ENCODE measurements around the gene ICAM1. TPM values are rescaled to one million over a fixed set of nuclear protein-coding genes. Genes with fewer than 3 reads are reported as not detected.
"Not testable (repeated sequence)": the region's sequence is repeated elsewhere in the genome, so short reads cannot be mapped to it uniquely, and the experiment has no call there.

ICAM1 gene
- total RNA-seq, 1 experiment from 2014 or later: 17.2 TPM

GRCh38 chr19:10231612-10232228 is 39.2 kb upstream of the ICAM1 start:
- peaks cover 17% of the 10 kb centered on the region for H3K4me1 ChIP-seq (replicated peaks)
- H3K4me3 ChIP-seq: peak overlapping the region; percentile 72
- no peaks in the 10 kb centered on the region for H3K36me3 ChIP-seq
- H3K27ac ChIP-seq: no peak overlapping the region
- no peak for DNase-seq (ENCODE audit: low read depth in 1 of 2, low spot score in 2 of 2)
- no peaks in the 10 kb centered on the region for H3K9me3 ChIP-seq (replicated peaks)
- H3K27me3 ChIP-seq (replicated peaks): no peaks in the 10 kb centered on the region

DNA sequence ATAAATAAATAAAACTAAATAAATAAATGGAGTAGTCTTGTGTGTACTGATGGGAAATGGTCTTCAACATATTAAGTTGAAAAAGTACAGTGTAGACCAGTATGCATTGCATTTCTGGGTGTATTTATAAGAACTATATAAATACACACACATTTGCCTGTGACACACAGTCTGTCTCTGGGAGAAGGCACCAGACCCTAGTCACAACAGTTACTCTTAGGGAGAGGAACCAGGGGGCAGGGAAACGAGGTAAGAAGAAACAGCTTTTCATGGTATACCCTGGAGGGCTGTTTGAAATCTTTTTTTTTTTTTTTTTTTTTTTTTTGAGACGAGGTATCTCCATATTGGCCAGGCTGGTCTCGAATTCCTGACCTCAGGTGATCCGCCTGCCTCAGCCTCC is 37.0 kb upstream of the ICAM1 start:
- Histone ChIP-seq H3K4me1 (replicated peaks) (peaks cover 11% of the 10 kb centered on the region), H3K27me3 (replicated peaks) (no peaks in the 10 kb centered on the region), H3K27ac (no peak overlapping the region), H3K9me3 (replicated peaks) (no peaks in the 10 kb centered on the region), H3K4me3 (no peak overlapping the region), H3K36me3 (no peaks in the 10 kb centered on the region)
- DNase-seq (ENCODE audit: low read depth in 1 of 2, low spot score in 2 of 2): no peak

DNA sequence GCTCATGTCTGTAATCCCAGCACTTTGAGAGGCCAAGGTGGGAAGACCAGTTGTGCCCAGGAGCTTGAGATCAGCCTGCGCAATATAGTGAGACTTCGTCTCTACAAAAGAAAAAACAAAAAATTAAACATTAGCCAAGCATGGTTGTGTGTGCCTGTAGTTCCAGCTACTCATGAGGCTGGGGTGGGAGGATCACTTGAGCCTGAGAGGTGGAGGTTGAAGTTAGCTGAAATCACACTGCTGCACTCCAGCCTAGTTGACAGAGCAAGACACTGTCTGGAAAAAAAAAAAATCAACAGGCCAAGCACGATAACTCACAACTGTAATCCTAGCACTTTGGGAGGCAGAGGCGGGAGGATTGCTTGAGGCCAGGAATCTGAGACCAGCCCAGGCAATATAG is 35.9 kb upstream of the ICAM1 start:
- Histone ChIP-seq H3K36me3 (no peaks in the 10 kb centered on the region), H3K4me1 (replicated peaks) (peaks cover 8% of the 10 kb centered on the region), H3K9me3 (replicated peaks) (no peaks in the 10 kb centered on the region), H3K27me3 (replicated peaks) (no peaks in the 10 kb centered on the region), H3K27ac (no peak overlapping the region), H3K4me3 (no peak overlapping the region)
- no peak for DNase-seq (ENCODE audit: low read depth in 1 of 2, low spot score in 2 of 2)

DNA sequence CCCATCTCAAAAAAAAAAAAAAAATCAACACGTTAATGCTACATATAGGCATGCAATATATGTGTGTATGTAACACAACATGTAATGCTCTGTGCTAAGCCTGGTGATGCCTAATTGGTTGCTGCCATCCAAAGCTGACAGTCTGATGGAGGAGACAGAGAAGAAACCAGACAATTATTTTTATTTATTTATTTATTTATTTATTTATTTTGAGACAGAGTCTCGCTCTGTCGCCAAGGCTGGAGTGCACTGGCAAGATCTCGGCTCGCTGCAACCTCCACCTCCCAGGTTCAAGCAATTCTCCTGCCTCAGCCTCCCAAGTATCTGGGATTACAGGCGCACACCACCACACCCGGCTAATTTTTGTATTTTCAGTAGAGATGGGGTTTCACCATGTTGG is 35.5 kb upstream of the ICAM1 start:
- not testable (repeated sequence) for H3K4me3 ChIP-seq; H3K4me1 ChIP-seq (replicated peaks); H3K27me3 ChIP-seq (replicated peaks); H3K36me3 ChIP-seq; H3K27ac ChIP-seq; H3K9me3 ChIP-seq (replicated peaks); DNase-seq (ENCODE audit: low read depth in 1 of 2, low spot score in 2 of 2)

DNA sequence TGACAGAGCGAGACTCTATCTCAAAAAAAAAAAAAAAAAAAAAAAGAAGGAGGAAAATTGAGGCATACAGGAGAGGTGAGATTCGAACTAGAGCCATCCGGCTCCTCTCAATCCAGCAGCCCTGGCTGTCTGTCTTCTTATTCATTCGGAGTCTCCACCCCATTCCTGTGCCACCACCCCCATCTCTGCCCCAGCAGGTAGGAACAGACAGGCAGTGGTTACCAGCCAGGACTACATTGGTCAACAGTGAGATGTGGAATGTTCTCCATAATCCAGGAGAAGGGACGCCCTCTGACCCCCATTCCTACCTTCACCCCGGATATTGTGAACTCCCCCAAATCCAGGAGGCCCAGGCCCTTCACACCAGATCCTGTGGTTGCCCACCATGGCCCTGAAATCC is 33.2 kb upstream of the ICAM1 start:
- no peak for DNase-seq (ENCODE audit: low read depth in 1 of 2, low spot score in 2 of 2)
- H3K9me3 ChIP-seq (replicated peaks): no peaks in the 10 kb centered on the region
- peaks cover 2% of the 10 kb centered on the region for H3K4me1 ChIP-seq (replicated peaks)
- H3K27me3 ChIP-seq (replicated peaks): no peaks in the 10 kb centered on the region
- H3K36me3 ChIP-seq: no peaks in the 10 kb centered on the region
- H3K27ac ChIP-seq: no peak overlapping the region
- H3K4me3 ChIP-seq: no peak overlapping the region

GRCh38 chr19:10238172-10238783 is 32.6 kb upstream of the ICAM1 start:
- Histone ChIP-seq H3K36me3 (no peaks in the 10 kb centered on the region), H3K27me3 (replicated peaks) (no peaks in the 10 kb centered on the region), H3K4me1 (replicated peaks) (peaks cover 4% of the 10 kb centered on the region), H3K9me3 (replicated peaks) (no peaks in the 10 kb centered on the region), H3K27ac (no peak overlapping the region), H3K4me3 (no peak overlapping the region)
- DNase-seq (ENCODE audit: low read depth in 1 of 2, low spot score in 2 of 2): no peak

DNA sequence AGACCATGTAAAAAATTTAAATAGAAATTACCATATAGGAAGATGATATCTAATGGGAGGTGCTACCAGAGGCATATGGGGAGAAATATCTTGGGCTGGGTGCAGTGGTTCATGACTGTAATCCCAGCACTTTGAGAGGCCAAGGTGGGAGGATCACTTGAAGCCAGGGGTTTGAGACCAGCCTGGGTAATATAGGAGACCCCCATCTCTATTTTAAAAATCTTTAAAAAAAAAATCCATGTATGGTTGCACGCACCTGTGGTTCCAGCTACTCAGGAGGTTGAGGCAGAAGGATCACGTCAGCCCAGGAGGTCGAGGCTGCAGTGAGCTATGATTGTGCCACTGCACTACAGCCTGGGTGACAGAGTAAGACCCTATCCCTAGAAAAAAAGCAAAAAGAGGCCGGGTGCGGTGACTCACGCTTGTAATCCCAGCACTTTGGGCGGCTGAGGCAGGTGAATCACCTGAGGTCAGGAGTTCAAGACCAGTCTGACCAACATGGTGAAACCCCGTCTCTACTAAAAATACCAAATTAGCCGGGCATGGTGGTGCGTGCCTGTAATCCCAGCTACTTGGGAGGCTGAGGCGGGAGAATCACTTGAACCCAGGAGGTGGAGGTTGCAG is 29.0 kb upstream of the ICAM1 start:
- H3K4me3 ChIP-seq; H3K36me3 ChIP-seq; H3K27ac ChIP-seq; DNase-seq (ENCODE audit: low read depth in 1 of 2, low spot score in 2 of 2); H3K9me3 ChIP-seq (replicated peaks); H3K27me3 ChIP-seq (replicated peaks): not testable (repeated sequence)
- peaks cover 12% of the 10 kb centered on the region for H3K4me1 ChIP-seq (replicated peaks)

GRCh38 chr19:10243606-10244005 is 27.3 kb upstream of the ICAM1 start:
- Histone ChIP-seq H3K27me3 (replicated peaks) (no peaks in the 10 kb centered on the region), H3K27ac (no peak overlapping the region), H3K4me3 (no peak overlapping the region), H3K9me3 (replicated peaks) (no peaks in the 10 kb centered on the region), H3K36me3 (no peaks in the 10 kb centered on the region), H3K4me1 (replicated peaks) (peaks cover 12% of the 10 kb centered on the region)
- no peak for DNase-seq (ENCODE audit: low read depth in 1 of 2, low spot score in 2 of 2)

DNA sequence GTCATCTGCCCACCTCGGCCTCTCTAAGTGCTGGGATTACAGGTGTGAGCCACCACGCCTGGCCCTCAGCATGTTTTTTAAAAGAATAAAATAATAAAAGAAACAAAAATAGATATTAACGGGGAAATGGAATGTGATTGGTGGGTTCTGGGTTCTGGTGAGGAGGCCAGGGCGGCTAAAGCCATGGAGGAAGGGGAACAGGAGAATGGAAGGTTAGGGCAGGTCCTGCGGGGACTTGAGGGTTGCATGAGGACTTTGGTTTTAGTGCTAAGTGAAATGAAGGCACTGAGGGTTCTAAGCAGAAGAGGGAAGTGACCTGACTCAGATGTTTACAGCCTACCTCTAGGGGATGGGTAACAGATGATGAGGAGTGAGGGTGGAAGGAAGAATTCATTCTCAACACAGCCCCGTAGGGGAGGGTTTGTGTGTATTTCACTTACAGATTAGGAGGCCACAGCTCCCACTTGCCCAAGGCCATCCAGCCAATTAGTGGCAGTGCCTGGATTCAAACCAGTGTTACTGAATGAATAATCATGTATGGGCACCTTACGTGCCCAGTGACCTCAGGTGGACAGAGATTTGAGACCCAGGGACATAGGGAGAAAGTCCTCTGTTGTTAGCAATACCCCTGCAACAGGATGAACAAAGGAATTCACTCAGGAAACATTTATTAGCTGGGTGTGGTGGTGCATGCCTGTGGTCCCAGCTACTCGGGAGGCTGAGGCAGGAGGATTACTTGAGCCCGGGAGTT is 25.6 kb upstream of the ICAM1 start:
- no peak overlapping the region for H3K27ac ChIP-seq
- no peaks in the 10 kb centered on the region for H3K9me3 ChIP-seq (replicated peaks)
- DNase-seq (ENCODE audit: low read depth in 1 of 2, low spot score in 2 of 2): no peak
- no peaks in the 10 kb centered on the region for H3K27me3 ChIP-seq (replicated peaks)
- peaks cover 12% of the 10 kb centered on the region for H3K4me1 ChIP-seq (replicated peaks)
- no peak overlapping the region for H3K4me3 ChIP-seq
- H3K36me3 ChIP-seq: no peaks in the 10 kb centered on the region

GRCh38 chr19:10246511-10246910 is 24.4 kb upstream of the ICAM1 start:
- no peaks in the 10 kb centered on the region for H3K27me3 ChIP-seq (replicated peaks)
- no peak overlapping the region for H3K4me3 ChIP-seq
- DNase-seq (ENCODE audit: low read depth in 1 of 2, low spot score in 2 of 2): no peak
- H3K27ac ChIP-seq: no peak overlapping the region
- H3K9me3 ChIP-seq (replicated peaks): no peaks in the 10 kb centered on the region
- H3K4me1 ChIP-seq (replicated peaks): peaks cover 12% of the 10 kb centered on the region
- H3K36me3 ChIP-seq: no peaks in the 10 kb centered on the region

- H3K27me3 ChIP-seq (replicated peaks): no peaks in the 10 kb centered on the region
- H3K4me1 ChIP-seq (replicated peaks): no peaks in the 10 kb centered on the region; the same call in 1 of the 2 replicates
- DNase-seq (ENCODE audit: low read depth in 1 of 2, low spot score in 2 of 2): peak; percentile 98 to 99
- H3K4me3 ChIP-seq: peak within 1 kb of the TSS; percentile 73
- H3K27ac ChIP-seq: peak within 1 kb of the TSS; percentile 2
- peaks cover 44% of the 10 kb centered on the region for H3K36me3 ChIP-seq
- H3K9me3 ChIP-seq (replicated peaks): no peaks in the 10 kb centered on the region
These were observed 18.9 kb upstream of the ICAM1 start, which contains the start of gene MRPL4 for GRCh38 chr19:10251792-10252694. MRPL4 (plus strand) TSS chr19:10252214; CDS start chr19:10252254, 40 bp downstream.

DNA sequence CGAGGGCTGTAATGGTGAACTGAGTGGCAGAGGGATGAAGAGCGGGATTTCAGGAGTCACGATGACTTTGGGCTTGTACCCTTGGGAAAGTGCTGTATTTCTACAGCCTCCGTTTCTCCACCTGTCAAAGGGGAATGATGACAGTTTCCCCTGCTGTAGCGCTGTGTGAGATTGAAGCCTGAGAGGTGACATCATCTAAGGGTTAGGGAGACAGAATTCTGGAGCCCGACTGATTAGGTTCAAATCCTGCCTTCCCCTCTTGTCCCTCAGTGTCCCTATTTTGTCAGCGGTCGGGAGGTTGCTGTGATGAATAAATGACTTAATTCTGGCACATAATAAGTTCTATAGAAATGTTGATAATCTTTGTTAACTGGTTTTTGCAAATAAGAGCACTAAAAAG is 18.2 kb upstream of the ICAM1 start:
- H3K4me1 ChIP-seq (replicated peaks): no peaks in the 10 kb centered on the region; the same call in 1 of the 2 replicates
- peak overlapping the region; percentile 73 for H3K4me3 ChIP-seq
- no peaks in the 10 kb centered on the region for H3K27me3 ChIP-seq (replicated peaks)
- H3K27ac ChIP-seq: peak overlapping the region; percentile 2
- DNase-seq (ENCODE audit: low read depth in 1 of 2, low spot score in 2 of 2): no peak
- no peaks in the 10 kb centered on the region for H3K9me3 ChIP-seq (replicated peaks)
- H3K36me3 ChIP-seq: peaks cover 51% of the 10 kb centered on the region

GRCh38 chr19:10254244-10254643 is 16.7 kb upstream of the ICAM1 start:
- H3K9me3 ChIP-seq (replicated peaks): no peaks in the 10 kb centered on the region
- H3K4me1 ChIP-seq (replicated peaks): no peaks in the 10 kb centered on the region; the same call in 1 of the 2 replicates
- no peak overlapping the region for H3K27ac ChIP-seq
- DNase-seq (ENCODE audit: low read depth in 1 of 2, low spot score in 2 of 2): no peak
- peaks cover 65% of the 10 kb centered on the region for H3K36me3 ChIP-seq
- no peak overlapping the region for H3K4me3 ChIP-seq
- no peaks in the 10 kb centered on the region for H3K27me3 ChIP-seq (replicated peaks)

Data from SJSA1 (cell line).